Colonic mucosa (tissue), 4 donors: ENCODE results near the gene MYO7A. TPM values are rescaled to one million over a fixed set of nuclear protein-coding genes. Genes with fewer than 3 reads are reported as not detected.

Source experiments
- DNase-seq: peaks from one replicate; pipeline ENCODE4 v3.0.0-alpha.2; 2020
- H3K27ac ChIP-seq: fragments of 200-600 bp; one replicate; pipeline ENCODE4 v1.8.0; 2021
- H3K27me3 ChIP-seq: fragments of 200-600 bp; one replicate; pipeline ENCODE4 v1.8.0; 2021
- H3K36me3 ChIP-seq: fragments of 200-600 bp; one replicate; pipeline ENCODE4 v1.8.0; 2021
- H3K4me1 ChIP-seq: fragments of 200-600 bp; one replicate; pipeline ENCODE4 v1.8.0; 2021; ENCODE audit warnings: mild to moderate bottlenecking
- H3K4me3 ChIP-seq: fragments of 200-600 bp; one replicate; pipeline ENCODE4 v1.8.0; 2021
- H3K9ac ChIP-seq, 2 donors: one replicate each; pipeline ENCODE4 v1.7.0; 2013; ENCODE audit warnings: control low read depth in 2 of 2, low read depth in 2 of 2, low read length in 2 of 2
- H3K9me3 ChIP-seq: fragments of 200-600 bp; one replicate; pipeline ENCODE4 v1.8.0; 2021
- CTCF ChIP-seq: fragments of 200-600 bp; IDR thresholded peaks from one replicate; pipeline ENCODE4 v1.8.0; 2022; ENCODE audit warnings: antibody characterized with exemption, mild to moderate bottlenecking
- intact Hi-C: fragments of 100-400 bp; cut with DNase I; formaldehyde crosslinking; loops from one replicate; pipeline ENCODE4 v1.14.1; 2022
- total RNA-seq, 2 donors: library from RNA; stranded (reverse); fragmentation: NEBNext Ultra II Directional in 1 of 2; extraction: Animal tissue kit (Norgen Biotek cat#: 25700) in 1 of 2; gene quantifications; one replicate each; pipeline ENCODE4 v1.2.1, GENCODE V29; 2021
- donor health status: healthy.
- donor health status: DM: no; HTN: no; CAD: no.
- donor health status: DM: no; HTN: no; CAD: no.

The MYO7A gene
- total RNA-seq, 2 donors from 2014 or later: 3.8 to 4.1 TPM

DNA sequence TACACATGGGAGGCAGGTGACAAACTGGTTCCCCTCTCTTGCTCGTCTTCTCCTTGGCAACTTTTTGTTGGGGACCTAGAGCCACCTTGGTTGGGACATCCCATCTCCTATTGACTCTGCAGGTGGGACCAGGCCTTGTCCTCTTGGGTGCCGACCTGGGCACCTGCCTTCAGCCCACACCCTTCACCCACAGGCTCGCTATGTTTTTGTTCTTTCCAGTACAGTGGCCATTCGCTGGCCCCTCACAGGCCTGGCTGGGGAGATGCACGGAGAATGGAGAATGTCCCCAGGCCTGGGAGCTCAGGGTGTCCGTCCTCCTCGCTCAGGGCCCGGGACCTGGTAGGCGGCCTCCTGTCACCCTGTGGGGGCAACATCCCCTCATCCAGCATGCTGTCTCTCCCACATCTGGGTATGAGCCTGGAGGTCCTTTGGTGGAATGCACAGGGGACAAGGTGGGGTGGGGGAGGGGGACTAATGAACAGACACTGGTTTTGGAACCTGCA, 40.3 kb upstream of the MYO7A start:
- peak overlapping the region; percentile 59 to 97 for H3K9ac ChIP-seq
- no peak for TF ChIP-seq CTCF
- no peaks in the 10 kb centered on the region for H3K27me3 ChIP-seq
- peaks cover 51% of the 10 kb centered on the region for H3K4me1 ChIP-seq
- peak overlapping the region; percentile 86 for H3K27ac ChIP-seq
- no peak overlapping the region for H3K4me3 ChIP-seq
- DNase-seq: no peak
- intact Hi-C loops: no loop called here
- H3K36me3 ChIP-seq: no peaks in the 10 kb centered on the region
- H3K9me3 ChIP-seq: no peaks in the 10 kb centered on the region

- Histone ChIP-seq H3K4me3 (no peak overlapping the region), H3K36me3 (no peaks in the 10 kb centered on the region), H3K27me3 (no peaks in the 10 kb centered on the region), H3K9me3 (no peaks in the 10 kb centered on the region), H3K9ac (peak overlapping the region; percentile 59 to 97), H3K4me1 (peaks cover 44% of the 10 kb centered on the region), H3K27ac (peak overlapping the region; percentile 86)
- peak; percentile 81 for DNase-seq
- no peak for TF ChIP-seq CTCF
- intact Hi-C loops: no loop called here
Measured at GRCh38 chr11:77088236-77089003, 39.6 kb upstream of the MYO7A start.

DNA sequence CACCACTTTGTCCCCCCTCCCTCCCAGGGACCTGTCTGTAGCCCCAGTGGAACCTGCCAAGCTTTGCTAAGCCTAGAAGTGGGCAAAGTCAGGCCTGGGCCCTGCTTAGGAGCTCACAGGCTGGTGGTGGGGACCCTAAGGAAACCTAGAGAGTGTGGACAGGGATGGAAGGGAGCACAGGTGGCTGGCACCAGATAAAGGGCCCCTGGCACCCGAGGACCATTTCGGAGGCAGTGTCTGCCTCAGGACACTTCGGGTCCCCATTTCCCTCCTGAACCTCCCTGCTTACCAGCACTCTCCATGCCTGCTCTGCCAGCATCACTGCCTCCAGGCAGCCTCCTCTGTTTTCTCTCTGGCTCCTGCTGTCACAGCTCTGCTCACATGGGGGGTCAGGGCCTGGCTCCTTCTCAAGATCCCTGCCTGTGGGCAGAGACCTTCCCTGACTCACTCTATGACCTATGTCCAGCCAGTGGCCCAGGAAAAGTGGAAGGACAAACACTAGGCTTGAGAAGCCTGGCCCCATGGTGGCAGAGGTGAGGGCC, 39.0 kb upstream of the MYO7A start:
- H3K9me3 ChIP-seq: no peaks in the 10 kb centered on the region
- H3K4me3 ChIP-seq: no peak overlapping the region
- intact Hi-C loops: no loop called here
- no peaks in the 10 kb centered on the region for H3K36me3 ChIP-seq
- peak overlapping the region in 1 of 2 donors; percentile 97 for H3K9ac ChIP-seq
- peak overlapping the region; percentile 86 for H3K27ac ChIP-seq
- no peaks in the 10 kb centered on the region for H3K27me3 ChIP-seq
- TF ChIP-seq CTCF: no peak
- peaks cover 42% of the 10 kb centered on the region for H3K4me1 ChIP-seq
- DNase-seq: no peak

DNA sequence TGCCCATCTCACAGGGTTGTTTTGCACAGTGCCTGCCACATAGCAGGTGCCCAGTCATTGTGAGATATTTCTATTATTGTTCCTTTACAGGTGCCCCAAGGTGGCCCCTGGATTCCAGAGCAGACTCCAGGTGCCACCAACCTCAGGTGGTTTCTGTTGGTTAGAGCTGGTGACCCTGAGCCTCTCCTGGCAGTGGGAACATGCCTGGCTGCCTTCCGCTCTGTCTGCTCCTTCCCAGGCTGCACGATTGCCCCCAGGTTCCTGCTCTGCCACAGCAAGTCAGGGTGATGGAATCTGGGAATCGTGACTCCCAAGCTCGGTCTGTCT, 38.0 kb upstream of the MYO7A start:
- Histone ChIP-seq H3K36me3 (no peaks in the 10 kb centered on the region), H3K9me3 (no peaks in the 10 kb centered on the region), H3K27ac (peak overlapping the region; percentile 86), H3K27me3 (no peaks in the 10 kb centered on the region), H3K9ac (peak overlapping the region in 1 of 2 donors; percentile 97), H3K4me1 (peaks cover 50% of the 10 kb centered on the region), H3K4me3 (no peak overlapping the region)
- intact Hi-C loops: no loop called here
- no peak for TF ChIP-seq CTCF
- DNase-seq: no peak

DNA sequence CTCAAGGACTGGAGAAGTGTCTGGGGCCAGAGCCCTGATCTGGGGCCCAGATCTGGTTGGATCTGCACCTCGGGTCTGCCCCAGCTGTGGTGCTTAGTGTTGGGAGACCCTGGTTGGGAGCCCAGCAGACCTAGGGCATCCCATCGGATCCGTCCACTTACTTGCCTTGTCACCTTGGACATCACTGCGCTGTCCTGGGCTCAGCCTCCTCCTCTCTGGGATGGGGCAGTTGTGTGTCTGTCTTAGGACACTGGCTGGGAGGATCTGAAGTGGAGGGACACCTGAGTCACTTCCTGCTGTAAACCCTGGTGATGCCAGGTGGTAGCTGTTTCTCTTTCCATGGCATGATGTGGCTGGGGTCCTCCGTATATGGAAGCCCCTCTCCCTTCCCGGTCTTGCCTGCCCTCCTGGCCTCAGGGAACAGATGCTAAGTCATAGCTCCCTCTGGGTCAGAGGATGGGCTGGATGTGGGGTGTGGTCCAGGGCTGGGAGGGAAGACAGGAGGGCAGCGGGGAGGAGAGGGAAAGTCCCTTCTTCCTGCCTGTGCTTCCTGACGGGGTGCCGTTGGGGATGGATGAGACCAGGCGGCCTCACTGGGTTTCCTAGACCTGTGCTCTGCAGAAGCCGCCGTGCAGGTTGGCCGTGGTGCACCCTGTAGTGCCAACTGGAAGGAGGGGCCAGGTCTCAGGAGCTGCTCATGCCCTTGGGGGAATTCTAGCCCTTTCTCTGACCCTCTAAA, 37.5 kb upstream of the MYO7A start:
- H3K9me3 ChIP-seq: no peaks in the 10 kb centered on the region
- peaks cover 51% of the 10 kb centered on the region for H3K4me1 ChIP-seq
- H3K27ac ChIP-seq: peak overlapping the region; percentile 86
- peak overlapping the region in 1 of 2 donors; percentile 97 for H3K9ac ChIP-seq
- no peaks in the 10 kb centered on the region for H3K36me3 ChIP-seq
- intact Hi-C loops: loop anchor here (1.0 kb wide), 1 partner anchor 43 kb away; no protein-coding TSS in a partner anchor
- TF ChIP-seq CTCF: no peak
- no peak overlapping the region for H3K4me3 ChIP-seq
- peak; percentile 74 for DNase-seq
- H3K27me3 ChIP-seq: no peaks in the 10 kb centered on the region
